Activated naive CD4-positive, alpha-beta T cell (primary cell): ENCODE results near the gene P3H2.
"Not testable (repeated sequence)": the region's sequence is repeated elsewhere in the genome, so short reads cannot be mapped to it uniquely, and the experiment has no call there.

Source experiments
- DNase-seq, 4 experiments: peaks; one replicate each; lab custom pipeline; 2025; lab: John Stamatoyannopoulos, UW

P3H2 gene

GRCh38 chr3:189981668-189982067 is 139.0 kb downstream of the P3H2 start:
- no peak for DNase-seq

- DNase-seq, result no peak
These were observed 141.9 kb downstream of the P3H2 start for GRCh38 chr3:189978753-189979152.

- no peak for DNase-seq
These were observed 143.5 kb downstream of the P3H2 start for GRCh38 chr3:189977174-189977573.

GRCh38 chr3:189975391-189975990 is 145.2 kb downstream of the P3H2 start:
- DNase-seq, result no peak

GRCh38 chr3:189974359-189974758 is 146.3 kb downstream of the P3H2 start:
- DNase-seq, result no peak

- no peak for DNase-seq
These were observed 153.3 kb downstream of the P3H2 start for GRCh38 chr3:189967254-189967865.

- no peak for DNase-seq
These were observed 153.9 kb downstream of the P3H2 start for GRCh38 chr3:189966843-189967242.

GRCh38 chr3:189964623-189965332 is 155.9 kb downstream of the P3H2 start:
- DNase-seq, result no peak

- no peak for DNase-seq
These were observed 158.2 kb downstream of the P3H2 start for GRCh38 chr3:189962466-189962865.

GRCh38 chr3:189961522-189962161 is 159.1 kb downstream of the P3H2 start:
- DNase-seq, result peak; percentile 18 to 49 (median 36)

- DNase-seq, result not testable (repeated sequence)
These were observed 159.6 kb downstream of the P3H2 start for GRCh38 chr3:189961086-189961485.

GRCh38 chr3:189954733-189955665 is 165.7 kb downstream of the P3H2 start:
- no peak for DNase-seq

GRCh38 chr3:189953551-189953950 is 167.1 kb downstream of the P3H2 start:
- DNase-seq, result no peak

GRCh38 chr3:189952272-189952671 is 168.4 kb downstream of the P3H2 start:
- DNase-seq, result no peak

- no peak for DNase-seq
These were observed 170.4 kb downstream of the P3H2 start for GRCh38 chr3:189950258-189950657.

GRCh38 chr3:189949580-189949979 is 171.1 kb downstream of the P3H2 start:
- DNase-seq, result no peak

GRCh38 chr3:189948724-189949045 is 172.0 kb downstream of the P3H2 start:
- no peak for DNase-seq

GRCh38 chr3:189947948-189948723 is 172.6 kb downstream of the P3H2 start:
- DNase-seq, result no peak

- DNase-seq, result no peak
These were observed 173.6 kb downstream of the P3H2 start for GRCh38 chr3:189947068-189947467.

- no peak for DNase-seq
These were observed 174.6 kb downstream of the P3H2 start for GRCh38 chr3:189945935-189946709.
